WERI-Rb-1 (cell line): ENCODE data around the gene PLCD4.

Source experiments
- DNase-seq: peaks from one replicate; pipeline ENCODE4 v3.0.0-alpha.2; 2020
- H3K27ac ChIP-seq: fragments of 250-450 bp; sonication (Bioruptor Pico); 2 replicates; pipeline ENCODE4 v1.5.1; 2020; ENCODE audit warnings: mild to moderate bottlenecking, moderate library complexity
- H3K27me3 ChIP-seq: fragments of 250-450 bp; sonication (Bioruptor Pico); 2 replicates; pipeline ENCODE4 v1.5.1; 2021; ENCODE audit warnings: mild to moderate bottlenecking, low read depth, moderate library complexity; ENCODE audit not compliant: insufficient read depth, severe bottlenecking
- H3K36me3 ChIP-seq: fragments of 250-450 bp; sonication (Bioruptor Pico); 2 replicates; pipeline ENCODE4 v1.5.1; 2020; ENCODE audit warnings: mild to moderate bottlenecking, moderate library complexity
- H3K4me3 ChIP-seq: 2 replicates; pipeline ENCODE4 v1.5.1; 2011; ENCODE audit warnings: low read depth, mild to moderate bottlenecking, control low read depth, low read length
- H3K9me3 ChIP-seq: fragments of 250-450 bp; sonication (Bioruptor Pico); 2 replicates; pipeline ENCODE4 v1.5.1; 2021; ENCODE audit warnings: mild to moderate bottlenecking, moderate library complexity; ENCODE audit not compliant: severe bottlenecking
- TF ChIP-seq, protein P1 (sequence below): IDR thresholded peaks from 2 replicates; pipeline ENCODE4 v1.5.1; 2011; ENCODE audit warnings: low read depth, mild to moderate bottlenecking, control low read depth, inconsistent platforms, low read length

The PLCD4 gene

GRCh38 chr2:218671654-218672566 is 64.2 kb downstream of the PLCD4 start, which contains the start of the genes RNF25 and STK36:
Gene RNF25, minus strand, starts transcription at chr2:218672002. Its CDS starts 32 bp downstream, at chr2:218671970.
Gene STK36, plus strand, starts transcription at chr2:218672086. Its CDS starts 744 bp downstream, at chr2:218672830.
- H3K27ac ChIP-seq = peak within 1 kb of the TSS; percentile 76
- H3K4me3 ChIP-seq = peak within 1 kb of the TSS; percentile 69
- H3K36me3 ChIP-seq = peaks cover 12% of the 10 kb centered on the region
- no peaks in the 10 kb centered on the region for H3K27me3 ChIP-seq
- TF ChIP-seq, protein P1, sequence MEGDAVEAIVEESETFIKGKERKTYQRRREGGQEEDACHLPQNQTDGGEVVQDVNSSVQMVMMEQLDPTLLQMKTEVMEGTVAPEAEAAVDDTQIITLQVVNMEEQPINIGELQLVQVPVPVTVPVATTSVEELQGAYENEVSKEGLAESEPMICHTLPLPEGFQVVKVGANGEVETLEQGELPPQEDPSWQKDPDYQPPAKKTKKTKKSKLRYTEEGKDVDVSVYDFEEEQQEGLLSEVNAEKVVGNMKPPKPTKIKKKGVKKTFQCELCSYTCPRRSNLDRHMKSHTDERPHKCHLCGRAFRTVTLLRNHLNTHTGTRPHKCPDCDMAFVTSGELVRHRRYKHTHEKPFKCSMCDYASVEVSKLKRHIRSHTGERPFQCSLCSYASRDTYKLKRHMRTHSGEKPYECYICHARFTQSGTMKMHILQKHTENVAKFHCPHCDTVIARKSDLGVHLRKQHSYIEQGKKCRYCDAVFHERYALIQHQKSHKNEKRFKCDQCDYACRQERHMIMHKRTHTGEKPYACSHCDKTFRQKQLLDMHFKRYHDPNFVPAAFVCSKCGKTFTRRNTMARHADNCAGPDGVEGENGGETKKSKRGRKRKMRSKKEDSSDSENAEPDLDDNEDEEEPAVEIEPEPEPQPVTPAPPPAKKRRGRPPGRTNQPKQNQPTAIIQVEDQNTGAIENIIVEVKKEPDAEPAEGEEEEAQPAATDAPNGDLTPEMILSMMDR = no peak
- DNase-seq = peak; percentile 86
- H3K9me3 ChIP-seq = no peaks in the 10 kb centered on the region

DNA sequence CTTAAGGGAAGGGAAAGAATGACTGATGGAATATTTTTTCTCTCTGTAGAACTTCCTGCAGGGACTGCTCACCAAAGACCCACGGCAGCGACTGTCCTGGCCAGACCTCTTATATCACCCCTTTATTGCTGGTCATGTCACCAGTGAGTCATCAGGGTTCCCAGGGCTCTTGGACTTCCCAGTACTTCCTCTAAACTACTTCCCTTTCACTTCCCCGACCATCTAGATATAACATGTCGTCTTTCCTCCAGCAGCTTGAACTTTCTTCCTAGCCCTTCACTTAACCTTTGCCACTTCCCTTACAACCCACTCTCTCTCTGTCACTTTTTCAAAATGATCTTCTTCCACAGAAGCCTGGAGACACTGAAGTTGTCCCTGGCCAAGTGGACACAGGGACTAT is 71.4 kb downstream of the PLCD4 start:
- TF ChIP-seq, protein P1 = no peak

GRCh38 chr2:218680061-218680460 is 72.4 kb downstream of the PLCD4 start:
- Histone ChIP-seq H3K9me3 (no peaks in the 10 kb centered on the region), H3K4me3 (no peak overlapping the region), H3K36me3 (0 out of 2 replicates have a peak, but pooled peaks cover 7% of the 10 kb centered on the region), H3K27ac (no peak overlapping the region), H3K27me3 (no peaks in the 10 kb centered on the region)
- TF ChIP-seq, protein P1 = no peak
- DNase-seq = no peak

More for the DNA sequence above, 71.4 kb downstream of the PLCD4 start:
- DNase-seq = no peak
- Histone ChIP-seq H3K27me3 (no peaks in the 10 kb centered on the region), H3K27ac (no peak overlapping the region), H3K4me3 (no peak overlapping the region), H3K9me3 (no peaks in the 10 kb centered on the region), H3K36me3 (0 out of 2 replicates have a peak, but pooled peaks cover 5% of the 10 kb centered on the region)
